ENCODE data around the gene MYO1H. TPM values are rescaled to one million over a fixed set of nuclear protein-coding genes. Genes with fewer than 3 reads are reported as not detected.

The MYO1H gene
- not detected in 2 replicates for total RNA-seq

GRCh38 chr12:109347589-109347988, at the start of gene MYO1H:
Gene MYO1H (plus strand): TSS chr12:109347900. CDS start chr12:109347961, 61 bp downstream.

GRCh38 chr12:109308534-109309380, 38.9 kb upstream of the MYO1H start, which contains the start of gene FOXN4:
Gene FOXN4 (minus strand): TSS chr12:109309284. CDS start chr12:109308321, 963 bp downstream.

GRCh38 chr12:109477185-109477962, 129.7 kb downstream of the MYO1H start, which contains the start of the genes KCTD10 and UBE3B:
Gene KCTD10 (minus strand): TSS chr12:109477300. CDS start chr12:109477262, 38 bp downstream.
Gene UBE3B (plus strand): TSS chr12:109477634. CDS start chr12:109483552, 5,918 bp downstream.

Other genes with a start within 250 kb of the MYO1H start
- 3.1 and 9.1 TPM in 2 replicates for gene ACACB, start 231.3 kb upstream of the MYO1H start, total RNA-seq
- not detected in 2 replicates for gene FOXN4, start 38.6 kb upstream of the MYO1H start, total RNA-seq
- 70.0 and 99.9 TPM in 2 replicates for gene KCTD10, start 129.4 kb downstream of the MYO1H start, total RNA-seq
- 27.6 and 30.8 TPM in 2 replicates for gene UBE3B, start 129.7 kb downstream of the MYO1H start, total RNA-seq
- 10.4 and 11.1 TPM in 2 replicates for gene MMAB, start 225.6 kb downstream of the MYO1H start, total RNA-seq
- 6.1 and 7.6 TPM in 2 replicates for gene MVK, start 225.9 kb downstream of the MYO1H start, total RNA-seq

All from dermis lymphatic vessel endothelial cell (primary cell).